Measurements from ENCODE around the gene ANKS3. TPM values are rescaled to one million over a fixed set of nuclear protein-coding genes. Genes with fewer than 3 reads are reported as not detected.

ANKS3 gene
- total and polyA plus RNA-seq, 4 donors: 12.6 to 26.3 (median 24.4) TPM

DNA sequence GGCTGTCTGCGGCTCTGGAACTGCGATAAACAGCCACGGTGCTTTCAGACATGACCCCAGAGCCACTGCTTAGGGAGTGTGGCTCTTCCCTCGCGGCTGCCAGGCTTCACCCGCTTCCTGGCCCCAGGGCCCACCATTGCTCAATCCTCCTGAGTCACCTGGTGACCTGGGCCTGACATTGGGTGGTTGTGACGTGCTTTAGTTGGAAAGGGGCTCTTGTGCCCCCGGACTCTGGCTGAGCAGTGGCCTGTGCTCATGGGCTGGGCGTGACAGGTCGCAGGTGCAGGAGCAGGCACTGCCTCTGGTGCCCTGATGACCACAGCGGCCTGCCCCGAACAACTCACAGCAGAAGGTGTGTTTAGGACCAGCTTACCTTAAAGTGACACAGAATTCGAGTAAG, 49.3 kb downstream of the ANKS3 start:
- ATAC-seq (ENCODE audit: insufficient read depth, low FRiP score) (no peak), DNase-seq (no peak)
- no peaks in the 10 kb centered on the region for H3K27me3 ChIP-seq (ENCODE audit: control insufficient read depth in 3 of 3, insufficient read depth in 3 of 3, low read length in 2 of 3)
- H3K4me1 ChIP-seq (ENCODE audit: control insufficient read depth in 5 of 5, insufficient read depth in 5 of 5, low read length in 5 of 5): peaks cover 0 to 6% (median 3%) of the 10 kb centered on the region in 5 donors
- H3K9ac ChIP-seq (ENCODE audit: insufficient read depth in 1 of 2, low read length in 2 of 2): no peak overlapping the region
- H3K36me3 ChIP-seq (ENCODE audit: control insufficient read depth in 4 of 4, insufficient read depth in 4 of 4, low read length in 4 of 4): peaks cover 0 to 77% (median 8%) of the 10 kb centered on the region in 4 donors
- no peaks in the 10 kb centered on the region for H3K9me3 ChIP-seq (ENCODE audit: control insufficient read depth in 4 of 4, insufficient read depth in 3 of 4, low read length in 3 of 4)
- TF ChIP-seq, protein P1, sequence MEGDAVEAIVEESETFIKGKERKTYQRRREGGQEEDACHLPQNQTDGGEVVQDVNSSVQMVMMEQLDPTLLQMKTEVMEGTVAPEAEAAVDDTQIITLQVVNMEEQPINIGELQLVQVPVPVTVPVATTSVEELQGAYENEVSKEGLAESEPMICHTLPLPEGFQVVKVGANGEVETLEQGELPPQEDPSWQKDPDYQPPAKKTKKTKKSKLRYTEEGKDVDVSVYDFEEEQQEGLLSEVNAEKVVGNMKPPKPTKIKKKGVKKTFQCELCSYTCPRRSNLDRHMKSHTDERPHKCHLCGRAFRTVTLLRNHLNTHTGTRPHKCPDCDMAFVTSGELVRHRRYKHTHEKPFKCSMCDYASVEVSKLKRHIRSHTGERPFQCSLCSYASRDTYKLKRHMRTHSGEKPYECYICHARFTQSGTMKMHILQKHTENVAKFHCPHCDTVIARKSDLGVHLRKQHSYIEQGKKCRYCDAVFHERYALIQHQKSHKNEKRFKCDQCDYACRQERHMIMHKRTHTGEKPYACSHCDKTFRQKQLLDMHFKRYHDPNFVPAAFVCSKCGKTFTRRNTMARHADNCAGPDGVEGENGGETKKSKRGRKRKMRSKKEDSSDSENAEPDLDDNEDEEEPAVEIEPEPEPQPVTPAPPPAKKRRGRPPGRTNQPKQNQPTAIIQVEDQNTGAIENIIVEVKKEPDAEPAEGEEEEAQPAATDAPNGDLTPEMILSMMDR (IDR thresholded peaks at IDR 0.05; ENCODE audit: control extremely low read depth, extremely low read depth): no peak
- 77 to 88% methylated on average over 13 of the region's 13 CpGs for WGBS, 2 donors
- no peak overlapping the region for H3K27ac ChIP-seq (ENCODE audit: low read depth in 1 of 2, low read length in 1 of 2)
- no peak overlapping the region for H3K4me3 ChIP-seq

DNA sequence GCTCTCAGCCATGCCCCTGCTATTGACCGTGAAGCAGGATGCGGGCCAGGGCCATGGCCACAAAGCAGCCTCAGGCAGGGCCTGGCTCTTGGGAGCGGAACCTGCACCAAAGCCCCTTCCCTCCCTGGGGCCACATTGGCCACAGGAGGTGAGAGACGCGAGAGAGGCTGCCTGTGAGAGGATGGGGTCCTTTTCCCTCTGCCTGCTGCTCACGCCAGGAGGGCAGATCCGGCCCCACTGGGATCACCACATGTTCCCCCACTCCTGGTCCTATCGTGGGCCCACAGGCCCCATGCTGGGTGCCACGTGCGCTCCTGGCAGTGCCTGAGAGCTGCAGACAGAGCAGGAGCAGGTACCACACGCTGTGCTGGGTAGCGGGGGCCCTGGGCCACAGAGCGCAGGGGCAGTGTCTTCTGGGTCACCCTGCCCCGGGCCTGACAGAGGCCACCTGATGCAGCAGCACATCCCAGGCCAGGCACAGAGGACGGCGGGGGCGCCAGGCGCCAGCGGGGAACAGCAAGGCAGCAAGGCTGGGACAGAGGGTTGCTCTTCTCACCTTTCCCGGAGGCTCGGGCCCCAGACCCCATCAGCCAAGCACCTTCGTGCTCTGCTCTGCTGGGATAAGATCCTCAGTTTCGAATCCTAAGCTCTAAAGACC, 49.9 kb downstream of the ANKS3 start:
- no peaks in the 10 kb centered on the region for H3K9me3 ChIP-seq (ENCODE audit: control insufficient read depth in 4 of 4, insufficient read depth in 3 of 4, low read length in 3 of 4)
- no peak for DNase-seq

DNA sequence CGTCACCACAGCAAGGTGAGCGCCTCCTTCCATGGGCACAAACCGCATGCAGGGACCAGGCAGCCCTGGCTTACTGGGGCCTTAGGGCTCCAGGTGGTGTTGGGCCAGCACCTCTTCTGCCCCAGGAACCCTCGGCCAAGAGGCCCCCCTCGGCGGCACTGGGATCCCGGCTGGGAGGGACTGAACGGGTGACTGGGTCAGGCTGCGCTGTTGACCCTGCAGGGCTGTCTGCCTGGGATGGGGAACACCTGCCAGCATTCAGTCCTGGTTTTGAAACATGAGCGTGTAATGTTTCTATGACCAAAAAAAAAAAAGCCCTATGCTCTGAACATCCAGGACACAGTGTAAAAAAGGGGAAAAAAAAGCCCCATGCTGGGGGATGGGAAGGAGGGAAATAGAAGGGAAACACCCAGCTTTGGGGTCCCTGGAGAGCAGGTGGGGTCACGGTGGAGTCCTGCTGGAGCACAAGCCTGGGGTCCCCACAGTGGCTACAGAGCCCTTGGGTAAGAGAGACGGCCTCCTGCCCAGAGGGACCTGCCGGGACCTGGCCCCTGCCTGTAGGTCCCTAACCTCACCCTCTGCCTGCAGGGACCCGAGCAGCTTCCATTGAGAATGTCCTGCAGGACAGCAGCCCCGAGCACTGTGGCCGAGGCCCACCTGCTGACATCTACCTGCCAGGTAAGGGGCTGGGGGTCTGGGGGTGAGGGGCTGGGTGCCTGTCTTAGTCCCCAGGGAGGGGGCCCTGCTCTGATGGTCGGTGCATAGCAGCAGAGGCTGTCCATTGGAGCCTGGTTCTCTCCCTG, 50.6 kb downstream of the ANKS3 start:
- Histone ChIP-seq H3K4me1 (ENCODE audit: control insufficient read depth in 5 of 5, insufficient read depth in 5 of 5, low read length in 5 of 5) (peaks cover 0 to 10% (median 5%) of the 10 kb centered on the region in 5 donors), H3K27ac (ENCODE audit: low read depth in 1 of 2, low read length in 1 of 2) (no peak overlapping the region), H3K9me3 (ENCODE audit: control insufficient read depth in 4 of 4, insufficient read depth in 3 of 4, low read length in 3 of 4) (no peaks in the 10 kb centered on the region), H3K4me3 (no peak overlapping the region), H3K27me3 (ENCODE audit: control insufficient read depth in 3 of 3, insufficient read depth in 3 of 3, low read length in 2 of 3) (no peaks in the 10 kb centered on the region), H3K9ac (ENCODE audit: insufficient read depth in 1 of 2, low read length in 2 of 2) (no peak overlapping the region), H3K36me3 (ENCODE audit: control insufficient read depth in 4 of 4, insufficient read depth in 4 of 4, low read length in 4 of 4) (peaks cover 0 to 67% (median 9%) of the 10 kb centered on the region in 4 donors)
- 84 to 85% methylated on average over 17 of the region's 17 CpGs for WGBS, 2 donors
- no peak for DNase-seq
- TF ChIP-seq, protein P1 (IDR thresholded peaks at IDR 0.05; ENCODE audit: control extremely low read depth, extremely low read depth): no peak
- ATAC-seq (ENCODE audit: insufficient read depth, low FRiP score): no peak

More for the DNA sequence above, 49.9 kb downstream of the ANKS3 start:
- no peak overlapping the region for H3K9ac ChIP-seq (ENCODE audit: insufficient read depth in 1 of 2, low read length in 2 of 2)
- WGBS, 2 donors: 96 to 97% methylated on average over 23 of the region's 23 CpGs
- no peaks in the 10 kb centered on the region for H3K27me3 ChIP-seq (ENCODE audit: control insufficient read depth in 3 of 3, insufficient read depth in 3 of 3, low read length in 2 of 3)
- ATAC-seq (ENCODE audit: insufficient read depth, low FRiP score): no peak
- peaks cover 0 to 6% (median 4%) of the 10 kb centered on the region in 5 donors for H3K4me1 ChIP-seq (ENCODE audit: control insufficient read depth in 5 of 5, insufficient read depth in 5 of 5, low read length in 5 of 5)
- peaks cover 0 to 74% (median 9%) of the 10 kb centered on the region in 4 donors for H3K36me3 ChIP-seq (ENCODE audit: control insufficient read depth in 4 of 4, insufficient read depth in 4 of 4, low read length in 4 of 4)
- H3K27ac ChIP-seq (ENCODE audit: low read depth in 1 of 2, low read length in 1 of 2): no peak overlapping the region
- TF ChIP-seq, protein P1 (IDR thresholded peaks at IDR 0.05; ENCODE audit: control extremely low read depth, extremely low read depth): no peak
- no peak overlapping the region for H3K4me3 ChIP-seq

Data from lung (tissue), 12 donors.